ENCODE measurements around the gene KIAA1958. TPM values are rescaled to one million over a fixed set of nuclear protein-coding genes. Genes with fewer than 3 reads are reported as not detected.
A peak's percentile ranks its signal among the peaks of the same experiment; 100 is the strongest.

The KIAA1958 gene
- total and polyA plus RNA-seq, 2 experiments from 2014 or later, result 9.9 to 20.1 TPM

GRCh38 chr9:112551641-112552040 lies 65.0 kb downstream of the KIAA1958 start:
- no peaks in the 10 kb centered on the region for H3K36me3 ChIP-seq
- H3K4me1 ChIP-seq (ENCODE audit: low read depth), result peaks cover 16% of the 10 kb centered on the region
- no peak overlapping the region for H3K4me3 ChIP-seq
- H3K9me3 ChIP-seq (ENCODE audit: low read depth), result no peaks in the 10 kb centered on the region
- H3K27me3 ChIP-seq, result no peaks in the 10 kb centered on the region
- DNase-seq (ENCODE audit: low read depth in 1 of 2, low spot score in 1 of 2), result no peak
- H3K27ac ChIP-seq, result peak overlapping the region; percentile 54
- no peak for TF ChIP-seq CTCF (IDR thresholded peaks at IDR 0.05; ENCODE audit: low read depth, low read length)

- Histone ChIP-seq H3K4me3 (no peak overlapping the region), H3K4me1 (ENCODE audit: low read depth) (peaks cover 16% of the 10 kb centered on the region), H3K9me3 (ENCODE audit: low read depth) (no peaks in the 10 kb centered on the region), H3K36me3 (no peaks in the 10 kb centered on the region), H3K27ac (peak overlapping the region; percentile 54), H3K27me3 (no peaks in the 10 kb centered on the region)
- TF ChIP-seq CTCF (IDR thresholded peaks at IDR 0.05; ENCODE audit: low read depth, low read length), result no peak
- DNase-seq (ENCODE audit: low read depth in 1 of 2, low spot score in 1 of 2), result no peak
Measured at GRCh38 chr9:112552229-112553056, 65.8 kb downstream of the KIAA1958 start.

GRCh38 chr9:112553256-112553826 lies 66.7 kb downstream of the KIAA1958 start:
- Histone ChIP-seq H3K36me3 (no peaks in the 10 kb centered on the region), H3K9me3 (ENCODE audit: low read depth) (no peaks in the 10 kb centered on the region), H3K27ac (no peak overlapping the region), H3K27me3 (no peaks in the 10 kb centered on the region), H3K4me3 (no peak overlapping the region), H3K4me1 (ENCODE audit: low read depth) (peaks cover 16% of the 10 kb centered on the region)
- TF ChIP-seq CTCF (IDR thresholded peaks at IDR 0.05; ENCODE audit: low read depth, low read length), result no peak
- DNase-seq (ENCODE audit: low read depth in 1 of 2, low spot score in 1 of 2), result no peak

GRCh38 chr9:112554516-112554915 lies 67.9 kb downstream of the KIAA1958 start:
- no peak for DNase-seq (ENCODE audit: low read depth in 1 of 2, low spot score in 1 of 2)
- H3K4me1 ChIP-seq (ENCODE audit: low read depth), result peaks cover 26% of the 10 kb centered on the region

GRCh38 chr9:112555101-112555643 lies 68.5 kb downstream of the KIAA1958 start:
- Histone ChIP-seq H3K27me3 (no peaks in the 10 kb centered on the region), H3K4me1 (ENCODE audit: low read depth) (peaks cover 26% of the 10 kb centered on the region), H3K4me3 (no peak overlapping the region), H3K36me3 (no peaks in the 10 kb centered on the region), H3K9me3 (ENCODE audit: low read depth) (no peaks in the 10 kb centered on the region), H3K27ac (no peak overlapping the region)
- TF ChIP-seq CTCF (IDR thresholded peaks at IDR 0.05; ENCODE audit: low read depth, low read length), result no peak
- DNase-seq (ENCODE audit: low read depth in 1 of 2, low spot score in 1 of 2), result no peak

More at GRCh38 chr9:112554516-112554915, 67.9 kb downstream of the KIAA1958 start:
- Histone ChIP-seq H3K36me3 (no peaks in the 10 kb centered on the region), H3K27me3 (no peaks in the 10 kb centered on the region), H3K4me3 (no peak overlapping the region), H3K9me3 (ENCODE audit: low read depth) (no peaks in the 10 kb centered on the region), H3K27ac (no peak overlapping the region)
- TF ChIP-seq CTCF (IDR thresholded peaks at IDR 0.05; ENCODE audit: low read depth, low read length), result no peak

Data from cardiac muscle cell (in vitro differentiated cells and primary cell).